IMR-90 (cell line): ENCODE data around the gene ATP13A1. TPM values are rescaled to one million over a fixed set of nuclear protein-coding genes. Genes with fewer than 3 reads are reported as not detected.
A peak's percentile ranks its signal among the peaks of the same experiment; 100 is the strongest.

ENCODE experiments used
- ATAC-seq: fragments of 200-7000 bp; cut with Tn5 transposase; 2 replicates; pipeline ENCODE4 v1.9.1; 2020; ENCODE audit warnings: low read depth, mild to moderate bottlenecking, moderate library complexity
- Bru-seq: library from RNA; stranded (reverse); fragments of 400-500 nt; gene quantifications from one replicate; lab custom pipeline; 2021; lab: Mats Ljungman, UMichigan
- BruChase-seq, 2 experiments: library from RNA; stranded (reverse); fragments of 400-500 nt; gene quantifications; one replicate each; lab custom pipeline; 2021; lab: Mats Ljungman, UMichigan
- BruUV-seq: library from RNA; stranded (reverse); fragments of 400-500 nt; replicated peaks from 2 replicates; lab custom pipeline; 2021; lab: Mats Ljungman, UMichigan
- CTCF ChIA-PET: fragments of 300-600 bp; formaldehyde crosslinking; extraction: SDS; loops from one replicate; lab custom pipeline; 2021; ENCODE audit warnings: antibody characterized with exemption; lab: Yijun Ruan, JAX
- POLR2A ChIA-PET: fragments of 300-600 bp; sonication (Branson Sonifier 250); formaldehyde crosslinking; loops from one replicate; lab custom pipeline; 2022; ENCODE audit warnings: antibody characterized with exemption; ENCODE audit not compliant: unreplicated experiment; lab: Charles Lee
- DNase-seq: peaks from one replicate; pipeline ENCODE4 v3.0.0; 2013
- H2AFZ ChIP-seq: replicated peaks from 2 replicates; pipeline ENCODE3; 2013; ENCODE audit warnings: low read length, mild to moderate bottlenecking; ENCODE audit not compliant: poor library complexity
- H2AK5ac ChIP-seq: 2 replicates; pipeline ENCODE4 v1.6.1; 2013; ENCODE audit warnings: low read depth, low read length, inconsistent platforms
- H2AK9ac ChIP-seq: replicated peaks from 2 replicates; pipeline ENCODE3; 2013; ENCODE audit warnings: mild to moderate bottlenecking, low read depth, low read length, moderate library complexity; ENCODE audit not compliant: poor library complexity
- H2BK120ac ChIP-seq: 2 replicates; pipeline ENCODE4 v1.6.1; 2013; ENCODE audit warnings: low read depth, low read length, inconsistent platforms
- H2BK15ac ChIP-seq: 3 replicates; pipeline ENCODE4 v1.6.1; 2013; ENCODE audit warnings: low read depth, low read length, inconsistent platforms
- H2BK20ac ChIP-seq: 2 replicates; pipeline ENCODE4 v1.6.1; 2013; ENCODE audit warnings: low read depth, mild to moderate bottlenecking, inconsistent platforms, low read length, moderate library complexity
- H2BK5ac ChIP-seq: 2 replicates; pipeline ENCODE4 v1.6.1; 2013; ENCODE audit warnings: mild to moderate bottlenecking, low read depth, low read length, inconsistent platforms; ENCODE audit not compliant: poor library complexity, severe bottlenecking
- H3K14ac ChIP-seq: replicated peaks from 2 replicates; pipeline ENCODE4 v1.6.1; 2013; ENCODE audit warnings: low read depth, low read length, inconsistent platforms
- H3K18ac ChIP-seq: 2 replicates; pipeline ENCODE4 v1.6.1; 2013; ENCODE audit warnings: low read depth, low read length, control low read depth
- H3K23ac ChIP-seq: 2 replicates; pipeline ENCODE4 v1.6.1; 2013; ENCODE audit warnings: low read depth, low read length, inconsistent platforms
- H3K27ac ChIP-seq: 2 replicates; pipeline ENCODE4 v1.5.1; 2013; ENCODE audit warnings: mild to moderate bottlenecking, control low read depth, low read length; ENCODE audit not compliant: insufficient read depth
- H3K27me3 ChIP-seq: 2 replicates; pipeline ENCODE4 v1.6.1; 2013; ENCODE audit warnings: low read length; ENCODE audit not compliant: control insufficient read depth, insufficient read depth
- H3K36me3 ChIP-seq: 2 replicates; pipeline ENCODE4 v1.6.1; 2013; ENCODE audit warnings: low read length, mixed read lengths; ENCODE audit not compliant: control insufficient read depth, insufficient read depth
- H3K4ac ChIP-seq: 2 replicates; pipeline ENCODE4 v1.6.1; 2013; ENCODE audit warnings: low read depth, low read length, inconsistent platforms
- H3K4me1 ChIP-seq: 2 replicates; pipeline ENCODE4 v1.6.1; 2013; ENCODE audit warnings: low read length, mixed read lengths; ENCODE audit not compliant: control insufficient read depth, insufficient read depth
- H3K4me2 ChIP-seq: 2 replicates; pipeline ENCODE4 v1.6.1; 2013; ENCODE audit warnings: low read depth, mild to moderate bottlenecking, control low read depth, low read length, moderate library complexity
- H3K4me3 ChIP-seq: 2 replicates; pipeline ENCODE4 v1.5.1; 2013; ENCODE audit warnings: low read depth, mild to moderate bottlenecking, control low read depth, low read length, moderate library complexity; ENCODE audit not compliant: insufficient read depth
- H3K56ac ChIP-seq: 2 replicates; pipeline ENCODE4 v1.6.1; 2013; ENCODE audit warnings: low read length, inconsistent platforms; ENCODE audit not compliant: insufficient read depth; ENCODE audit errors: extremely low read depth
- H3K79me1 ChIP-seq, 2 experiments: 2 replicates each; pipeline ENCODE4 v1.6.1; 2013; ENCODE audit warnings: low read length in 2 of 2, inconsistent platforms in 1 of 2, low read depth in 1 of 2
- H3K9ac ChIP-seq: 2 replicates; pipeline ENCODE4 v1.6.1; 2013; ENCODE audit warnings: low read depth, low read length, control low read depth
- H3K9me1 ChIP-seq: 2 replicates; pipeline ENCODE4 v1.6.1; 2013; ENCODE audit warnings: low read length, inconsistent platforms; ENCODE audit not compliant: insufficient read depth
- H3K9me3 ChIP-seq: 2 replicates; pipeline ENCODE4 v1.6.1; 2013; ENCODE audit warnings: low read length; ENCODE audit not compliant: control insufficient read depth, insufficient read depth
- H4K20me1 ChIP-seq: 2 replicates; pipeline ENCODE4 v1.6.1; 2013; ENCODE audit warnings: low read length, inconsistent platforms; ENCODE audit not compliant: insufficient read depth
- H4K5ac ChIP-seq: 2 replicates; pipeline ENCODE4 v1.6.1; 2013; ENCODE audit warnings: mild to moderate bottlenecking, low read depth, low read length, control low read depth
- H4K8ac ChIP-seq, 2 experiments: 2 replicates each; pipeline ENCODE4 v1.6.1; 2013; ENCODE audit warnings: low read depth in 2 of 2, low read length in 2 of 2, control low read depth in 1 of 2, inconsistent platforms in 1 of 2
- H4K91ac ChIP-seq: 2 replicates; pipeline ENCODE4 v1.6.1; 2013; ENCODE audit warnings: low read depth, low read length, inconsistent platforms; ENCODE audit not compliant: insufficient read depth
- BHLHE40 ChIP-seq: fragments of 150-350 bp; IDR thresholded peaks from 2 replicates; pipeline ENCODE4 v1.6.1; 2016; ENCODE audit warnings: mild to moderate bottlenecking, low read depth, low read length
- CEBPB ChIP-seq: IDR thresholded peaks from 2 replicates; pipeline ENCODE4 v1.6.1; 2012; ENCODE audit warnings: low read depth, low read length, improper control_type of control experiment
- CHD1 ChIP-seq: IDR thresholded peaks from 2 replicates; pipeline ENCODE4 v1.6.1; 2012; ENCODE audit warnings: low read depth, low read length, improper control_type of control experiment
- FOS ChIP-seq: fragments of 150-350 bp; IDR thresholded peaks from 2 replicates; pipeline ENCODE4 v1.6.1; 2016; ENCODE audit warnings: low read depth, low read length
- MAFK ChIP-seq: IDR thresholded peaks from 2 replicates; pipeline ENCODE4 v1.6.1; 2012; ENCODE audit warnings: low read depth, low read length, improper control_type of control experiment
- MAZ ChIP-seq: IDR thresholded peaks from 2 replicates; pipeline ENCODE4 v1.6.1; 2012; ENCODE audit warnings: low read depth, mild to moderate bottlenecking, low read length, improper control_type of control experiment, moderate library complexity, borderline replicate concordance
- MXI1 ChIP-seq: IDR thresholded peaks from 2 replicates; pipeline ENCODE4 v1.6.1; 2012; ENCODE audit warnings: low read depth, mild to moderate bottlenecking, low read length, moderate library complexity, borderline replicate concordance
- NFE2L2 ChIP-seq: fragments of 150-350 bp; IDR thresholded peaks from 2 replicates; pipeline ENCODE4 v1.6.1; 2016; ENCODE audit warnings: low read depth, mild to moderate bottlenecking, low read length
- RCOR1 ChIP-seq: IDR thresholded peaks from 2 replicates; pipeline ENCODE4 v1.6.1; 2012; ENCODE audit warnings: mild to moderate bottlenecking, low read length, improper control_type of control experiment; ENCODE audit not compliant: insufficient replicate concordance
- SMC3 ChIP-seq: fragments of 150-350 bp; IDR thresholded peaks from 2 replicates; pipeline ENCODE4 v1.6.1; 2016; ENCODE audit warnings: low read depth, mild to moderate bottlenecking, antibody characterized with exemption, low read length, moderate library complexity
- WGBS, 2 experiments: methylation state at CpG; one replicate each; pipeline versions ENCODE4 v1.1.5 to v1.1.7; 2013; ENCODE audit warnings: missing lambda C conversion rate in 2 of 2; ENCODE audit not compliant: insufficient read length in 1 of 2; ENCODE audit errors: extremely low coverage in 2 of 2; 5-methylcytosine and 5-hydroxymethylcytosine counted together
- dilution Hi-C: fragments of 300-500 bp; cut with HindIII; formaldehyde crosslinking; loops from one replicate; pipeline ENCODE4 v1.14.3; 2018; ENCODE audit warnings: low sequenced_read_pairs; ENCODE audit not compliant: unreplicated experiment
- in situ Hi-C: fragments of 300-500 bp; cut with MboI; formaldehyde crosslinking; loops from 3 replicates; pipeline ENCODE4 v1.14.3; 2019; ENCODE audit warnings: low sequenced_read_pairs, inconsistent platforms, mixed read lengths
- intact Hi-C: fragments of 100-400 bp; cut with micrococcal nuclease; formaldehyde crosslinking; loops from 2 replicates; pipeline ENCODE4 v1.10.0; 2022
- long read RNA-seq: library from polyadenylated mRNA; unstranded; transcript quantifications from one replicate; pipeline ENCODE4 v2.0.0, GENCODE V29; 2021; ENCODE audit not compliant: unreplicated experiment
- polyA plus RNA-seq, 3 experiments: library from polyadenylated mRNA; depleted of rRNA; stranded (reverse); fragments of >200 nt; gene quantifications; 2 replicates each; pipeline ENCODE4 v1.2.3, GENCODE V29; 2012; ENCODE audit warnings: low replicate concordance in 1 of 3
- total RNA-seq: library from RNA; depleted of rRNA; stranded (reverse); fragments of >200 nt; gene quantifications from 2 replicates; pipeline ENCODE4 v1.2.3, GENCODE V29; 2012; rRNA removed
- TF ChIP-seq, protein P1 (sequence below): conservative IDR thresholded peaks from 2 replicates; pipeline ENCODE4 v1.5.1; 2012; ENCODE audit warnings: mild to moderate bottlenecking, low read depth, low read length, improper control_type of control experiment

ATP13A1 gene
- 13.3 and 15.8 TPM in 2 replicates for total RNA-seq
- polyA plus RNA-seq (2012; rRNA removed), result 43.8 and 44.3 TPM in 2 replicates
- 23.5 and 30.6 TPM in 2 replicates for polyA plus RNA-seq (2012; cell fraction: cytosol; rRNA removed)
- 153 and 499 TPM in 2 replicates for polyA plus RNA-seq (2012; cell fraction: nucleus; rRNA removed; ENCODE audit: low replicate concordance)
- Bru-seq, nascent RNA, result percentile 65 among the genes with signal in this experiment
- percentile 74 among the genes with signal in this experiment for BruChase-seq, experiment 1, labeled RNA remaining after a 6-hour chase
- percentile 67 among the genes with signal in this experiment for BruChase-seq, experiment 2, labeled RNA remaining after a 2-hour chase
- long read RNA-seq, transcript ATP13A1-202 (26 exons, 3,861 nt), result major isoform, 15 of 54 reads
- long read RNA-seq, partial matches to known transcripts, result 35 of 54 reads
- long read RNA-seq, other reads (novel, unspliced or antisense), result 4 of 54 reads

DNA sequence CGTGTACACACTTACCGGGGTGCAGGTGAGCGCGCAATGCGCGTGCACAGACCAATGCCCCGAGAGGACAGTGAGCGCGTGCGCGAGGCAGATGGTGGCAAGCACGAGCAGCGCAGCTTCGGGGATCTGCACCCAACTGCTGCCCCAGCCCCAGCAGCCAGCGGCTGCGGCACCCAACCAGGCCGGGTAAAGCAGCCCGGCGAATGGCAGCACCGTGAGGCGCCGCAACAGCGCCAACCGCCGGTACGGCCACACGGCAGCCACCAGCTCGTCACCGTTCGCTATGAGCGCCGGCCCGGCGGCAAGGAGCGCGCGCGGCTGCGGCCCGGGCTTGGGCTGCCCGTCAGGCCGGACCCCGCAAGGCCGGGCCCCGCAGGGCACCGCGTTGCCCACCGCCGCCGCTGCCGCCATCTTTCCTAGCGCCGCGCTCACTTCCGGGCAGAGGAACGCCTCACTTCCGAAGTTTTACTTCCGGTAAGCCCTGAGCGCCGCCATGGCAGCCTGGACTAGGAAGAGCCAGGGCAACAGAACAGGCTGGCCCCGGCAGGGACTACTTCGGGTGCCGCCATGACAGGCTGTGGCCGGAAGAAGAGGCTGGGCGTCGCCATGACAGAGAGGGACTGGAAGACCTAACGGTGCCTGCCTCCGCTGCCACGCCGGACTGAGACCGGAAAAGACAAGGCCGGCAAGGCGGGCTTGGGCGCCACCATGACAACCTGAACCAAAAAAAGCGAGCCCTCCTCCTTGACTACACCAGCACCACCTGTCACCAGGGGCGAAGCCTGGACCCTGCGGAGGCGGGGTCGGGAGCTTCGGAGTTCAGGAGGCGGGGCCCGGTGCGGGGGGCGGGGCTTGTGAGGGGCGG lies at the start of gene ATP13A1:
Gene ATP13A1 (minus strand): TSS at position 421 of the 865 bp plus-strand sequence. CDS start 10 bp downstream, at position 411.
- ChIA-PET POLR2A (interaction anchor here (1.0 kb wide), 1 partner anchor 158 kb away, joined by 10 read pairs; the partner anchor contains the start of gene ZNF506), CTCF (interaction anchor here (0.5 kb wide), 1 partner anchor 154 kb away, joined by 3 read pairs; no protein-coding TSS in a partner anchor)
- Histone ChIP-seq H3K9ac (peak within 1 kb of the TSS; percentile 72), H3K4me3 (peak within 1 kb of the TSS; percentile 78), H4K20me1 (peaks cover 37% of the 10 kb centered on the region), H3K4ac (peak within 1 kb of the TSS; percentile 81), H3K4me1 (peaks cover 9% of the 10 kb centered on the region; the same call in 1 of the 2 replicates), H4K5ac (peak within 1 kb of the TSS; percentile 91), H3K79me1 (peaks cover 20 to 39% of the 10 kb centered on the region in 2 experiments), H4K8ac (peak within 1 kb of the TSS; percentile 82 to 95), H3K9me3 (no peaks in the 10 kb centered on the region), H3K23ac (peak within 1 kb of the TSS; percentile 80), H2AFZ (peak within 1 kb of the TSS; percentile 90), H2BK15ac (peak within 1 kb of the TSS; percentile 59; the same call in 1 of the 3 replicates), H3K9me1 (peaks cover 23% of the 10 kb centered on the region), H3K27me3 (no peaks in the 10 kb centered on the region), H3K18ac (peak within 1 kb of the TSS; percentile 85), H2BK5ac (peak within 1 kb of the TSS; percentile 89), H3K27ac (peak within 1 kb of the TSS; percentile 93), H2AK9ac (peak within 1 kb of the TSS; percentile 76), H2AK5ac (peak within 1 kb of the TSS; percentile 88), H4K91ac (peak within 1 kb of the TSS; percentile 95), H3K4me2 (peak within 1 kb of the TSS; percentile 92), H3K56ac (peak within 1 kb of the TSS; percentile 60; the same call in 1 of the 2 replicates), H2BK20ac (0 out of 2 replicates have a peak within 1 kb of the TSS, but pooled peaks have one; percentile 36), H3K36me3 (peaks cover 16% of the 10 kb centered on the region), H2BK120ac (peak within 1 kb of the TSS; percentile 92), H3K14ac (peak within 1 kb of the TSS; percentile 83)
- ATAC-seq, result peak; percentile 95
- intact Hi-C loops, result loop anchor here (2.0 kb wide), 1 partner anchor 113 kb away; no protein-coding TSS in a partner anchor
- dilution Hi-C loops, result no loop called here
- in situ Hi-C loops, result no loop called here
- peak; percentile 97 for DNase-seq
- 0% methylated on average over 38 of the region's 85 CpGs; no CpG with 5 or more reads in 1 of the 2 experiments for WGBS, 2 experiments
- TSS peak; percentile 32 for BruUV-seq
- TF ChIP-seq BHLHE40 (no peak), CEBPB (no peak), NFE2L2 (no peak), MAFK (no peak), CHD1 (no peak), SMC3 (no peak), RCOR1 (no peak), MAZ (0 out of 2 replicates have a peak, but pooled peaks have one; percentile 19), FOS (no peak), MXI1 (0 out of 2 replicates have a peak, but pooled peaks have one; percentile 49)
- TF ChIP-seq, protein P1, sequence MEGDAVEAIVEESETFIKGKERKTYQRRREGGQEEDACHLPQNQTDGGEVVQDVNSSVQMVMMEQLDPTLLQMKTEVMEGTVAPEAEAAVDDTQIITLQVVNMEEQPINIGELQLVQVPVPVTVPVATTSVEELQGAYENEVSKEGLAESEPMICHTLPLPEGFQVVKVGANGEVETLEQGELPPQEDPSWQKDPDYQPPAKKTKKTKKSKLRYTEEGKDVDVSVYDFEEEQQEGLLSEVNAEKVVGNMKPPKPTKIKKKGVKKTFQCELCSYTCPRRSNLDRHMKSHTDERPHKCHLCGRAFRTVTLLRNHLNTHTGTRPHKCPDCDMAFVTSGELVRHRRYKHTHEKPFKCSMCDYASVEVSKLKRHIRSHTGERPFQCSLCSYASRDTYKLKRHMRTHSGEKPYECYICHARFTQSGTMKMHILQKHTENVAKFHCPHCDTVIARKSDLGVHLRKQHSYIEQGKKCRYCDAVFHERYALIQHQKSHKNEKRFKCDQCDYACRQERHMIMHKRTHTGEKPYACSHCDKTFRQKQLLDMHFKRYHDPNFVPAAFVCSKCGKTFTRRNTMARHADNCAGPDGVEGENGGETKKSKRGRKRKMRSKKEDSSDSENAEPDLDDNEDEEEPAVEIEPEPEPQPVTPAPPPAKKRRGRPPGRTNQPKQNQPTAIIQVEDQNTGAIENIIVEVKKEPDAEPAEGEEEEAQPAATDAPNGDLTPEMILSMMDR, result no peak
